Mesenteric fat pad (tissue), 1 donor: ENCODE measurements around the gene TASOR. TPM values are rescaled to one million over a fixed set of nuclear protein-coding genes. Genes with fewer than 3 reads are reported as not detected.

ENCODE experiments used
- DNase-seq: peaks from one replicate; pipeline ENCODE4 v3.0.0-alpha.2; 2020; ENCODE audit warnings: low spot score
- total RNA-seq: library from RNA; stranded (reverse); fragmentation: NEBNext Ultra II Directional; extraction: Animal tissue kit (Norgen Biotek cat#: 25700); gene quantifications from one replicate; pipeline ENCODE4 v1.2.1, GENCODE V29; 2021
- donor health status: DM: yes; HTN: yes; CAD: no.

The TASOR gene
- total RNA-seq, 1 donor from 2014 or later, result 47.9 TPM

DNA sequence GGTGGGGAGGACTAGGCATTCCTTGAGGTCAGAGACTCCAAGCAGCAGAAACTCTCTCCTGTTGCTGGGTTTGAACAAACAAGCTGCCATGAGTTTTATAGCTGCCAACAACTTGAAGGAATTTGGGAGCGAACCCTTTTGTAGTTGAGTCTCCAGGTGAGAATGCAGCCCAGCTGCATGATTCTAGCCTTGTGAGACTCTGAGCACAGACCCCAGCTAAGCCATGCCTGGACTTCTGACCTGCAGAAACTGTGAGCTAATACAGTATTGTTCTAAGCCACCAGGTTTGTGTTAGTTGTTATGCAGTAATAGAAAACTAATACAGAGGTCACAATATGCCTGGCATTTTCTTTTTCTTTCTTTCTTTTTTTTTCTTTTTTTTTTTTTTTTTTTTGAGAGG is 6.2 kb upstream of the TASOR start:
- DNase-seq, result no peak

DNA sequence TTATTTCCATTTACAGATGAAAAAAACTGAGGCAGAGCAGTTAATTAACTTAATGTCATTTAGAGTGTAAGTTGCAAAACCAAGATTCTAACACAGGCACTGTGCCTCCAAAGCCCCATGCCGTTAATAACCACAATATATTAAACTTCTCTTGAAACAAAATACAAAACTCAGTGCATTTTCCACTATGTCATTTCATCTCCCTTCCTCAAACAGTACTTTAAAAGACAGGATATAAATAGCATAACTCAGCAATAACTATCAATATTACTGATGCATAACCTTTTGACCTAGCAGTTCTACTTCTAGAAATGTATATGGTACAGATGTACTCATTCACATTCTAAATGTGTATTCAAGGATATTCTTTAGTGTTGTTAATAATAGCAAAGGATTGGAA is 5.1 kb upstream of the TASOR start:
- DNase-seq, result no peak

DNA sequence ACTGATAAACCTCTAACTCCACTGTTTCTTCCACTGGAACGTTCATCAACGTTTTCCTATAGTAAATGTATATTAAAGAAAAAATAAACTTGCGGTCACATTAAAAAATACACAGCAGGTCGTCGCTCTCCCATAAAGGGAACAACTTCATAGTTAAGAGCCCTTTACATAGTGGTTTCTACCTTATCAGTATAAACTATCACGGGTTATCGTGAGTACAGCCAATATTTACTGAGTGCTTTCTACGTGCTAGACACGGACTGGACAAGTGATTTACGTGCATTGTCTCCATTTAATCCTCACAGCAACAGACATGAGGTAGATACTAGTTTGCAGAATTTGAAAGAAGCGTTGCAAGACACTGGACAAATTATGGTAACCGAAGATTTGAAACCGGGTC is 964 bp upstream of the TASOR start:
- DNase-seq, result no peak

DNA sequence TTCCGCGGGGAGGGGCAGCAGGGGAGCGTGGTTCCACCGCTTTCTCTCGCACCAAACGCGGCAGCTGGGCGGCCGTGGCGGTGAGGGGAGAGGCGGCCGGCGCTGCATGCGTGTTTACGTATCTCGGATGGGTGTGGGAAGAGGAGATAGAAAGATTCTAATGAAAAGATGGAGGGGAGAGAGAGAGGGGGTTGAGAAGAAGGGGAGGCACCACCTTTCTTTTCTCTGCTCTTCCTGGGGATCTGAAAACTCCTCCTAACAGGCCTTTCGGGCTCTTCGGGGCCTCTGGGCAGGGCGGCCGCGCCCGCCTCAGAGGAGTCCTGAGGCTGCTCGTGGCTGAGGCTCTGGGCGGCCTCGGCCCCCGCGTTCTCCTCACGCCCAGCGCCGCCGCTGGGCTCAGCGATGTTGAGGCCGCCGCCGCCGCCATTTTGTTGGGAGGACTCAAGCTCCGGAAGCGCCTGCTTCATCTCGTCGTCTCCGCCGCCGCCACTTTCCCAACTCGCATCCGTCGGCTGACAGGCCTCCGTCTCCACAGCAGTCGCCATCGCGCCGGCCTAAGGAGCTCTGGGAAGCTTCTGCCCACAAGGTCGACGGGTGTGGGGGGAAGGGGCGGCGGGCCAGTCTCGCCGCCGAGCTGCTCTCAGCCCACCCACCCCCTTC is 473 bp downstream of the TASOR start:
- peak; percentile 92 for DNase-seq

DNA sequence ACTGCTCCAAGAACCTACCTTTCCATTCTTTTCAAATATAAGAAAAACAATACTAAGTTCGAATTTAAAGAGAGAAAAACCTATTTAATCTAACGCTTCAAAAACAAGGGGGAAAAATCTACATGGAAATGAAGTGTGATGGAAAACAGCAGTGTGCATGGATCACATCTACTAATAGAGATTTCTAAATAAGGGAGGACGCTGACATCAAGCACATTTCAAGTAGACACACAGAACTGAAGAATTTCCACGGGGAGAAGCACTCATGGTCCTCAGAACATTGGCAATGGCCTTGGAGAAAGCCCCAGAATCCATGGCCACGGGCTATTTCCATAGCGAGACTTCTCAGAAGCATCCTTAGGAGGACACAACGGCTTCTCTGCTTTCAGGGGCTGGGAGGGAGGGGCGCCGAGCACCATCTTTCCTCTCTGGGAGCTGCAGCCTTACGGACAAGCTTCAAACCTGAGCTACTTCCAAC is 1.0 kb downstream of the TASOR start:
- DNase-seq, result no peak

DNA sequence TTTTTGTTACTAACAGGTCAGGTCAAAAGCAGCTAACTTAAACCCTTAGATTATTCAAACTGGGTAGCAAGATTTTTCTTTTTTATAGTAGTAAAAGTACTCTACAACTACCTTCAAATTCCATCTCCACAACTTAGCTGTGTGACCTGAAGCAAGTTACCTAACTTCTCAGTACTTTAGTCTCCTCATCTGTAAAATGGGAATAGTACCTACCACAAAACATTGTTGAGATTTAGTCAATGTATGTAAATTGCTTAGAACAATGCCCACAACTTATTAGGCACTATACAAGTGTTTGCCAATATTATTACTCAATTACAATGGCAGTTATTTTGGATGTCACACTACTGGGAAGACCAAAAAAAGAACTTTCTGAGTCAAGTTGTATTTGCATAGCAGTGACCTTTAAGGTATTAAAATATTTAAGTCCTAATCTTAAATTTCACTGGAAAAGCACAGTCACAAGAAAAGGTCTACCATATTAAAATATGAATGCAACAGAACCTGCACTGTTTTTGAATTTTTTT is 2.9 kb downstream of the TASOR start:
- no peak for DNase-seq

DNA sequence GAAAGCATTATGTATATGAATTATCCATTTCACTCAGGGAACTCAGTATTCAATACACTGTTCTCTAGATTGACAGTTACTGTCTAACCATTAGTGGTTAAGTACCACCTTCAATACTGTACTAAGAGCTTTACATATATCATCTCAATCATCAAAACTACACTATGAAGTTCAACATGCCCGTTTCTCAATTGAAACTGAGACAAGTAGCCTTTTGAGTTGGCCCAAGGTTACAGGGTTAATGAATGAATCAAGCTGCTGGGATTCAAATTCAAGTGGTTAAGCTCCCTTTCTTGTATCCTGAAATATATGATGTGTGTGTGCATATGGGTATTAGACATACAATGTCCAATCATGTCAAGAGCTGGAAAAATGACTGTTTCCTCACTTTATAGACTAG is 5.8 kb downstream of the TASOR start:
- no peak for DNase-seq

DNA sequence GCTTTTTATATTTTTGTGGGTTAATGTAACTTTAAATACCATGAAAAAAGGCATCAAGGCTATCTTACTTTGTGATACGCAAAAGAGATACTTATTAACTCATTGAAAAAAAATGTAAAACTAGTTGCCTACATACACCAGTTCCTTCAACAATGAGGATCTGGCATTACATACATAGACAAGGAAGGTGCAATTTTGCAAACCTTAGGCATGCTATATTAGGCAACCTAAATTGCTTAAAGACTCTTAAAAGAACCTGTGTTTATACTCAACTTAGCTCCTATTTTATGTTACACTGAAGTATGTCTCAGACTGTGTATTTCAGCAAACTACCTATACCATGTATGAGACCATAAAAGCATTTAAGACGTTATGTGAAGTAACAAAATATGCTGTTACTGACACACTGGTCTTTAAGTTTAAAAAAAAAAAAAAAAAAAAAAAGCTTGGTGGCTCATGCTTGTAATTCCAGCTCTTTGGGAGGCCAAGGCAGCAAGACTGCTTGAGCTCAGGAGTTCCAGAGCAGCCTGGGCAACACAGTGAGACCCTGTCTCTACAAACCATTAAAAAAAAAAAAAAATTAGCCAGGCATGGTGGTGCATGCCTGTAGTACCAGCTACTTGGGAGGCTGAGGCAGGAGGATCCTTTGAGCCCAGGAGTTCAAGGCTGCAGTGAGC is 9.1 kb downstream of the TASOR start:
- DNase-seq, result no peak

DNA sequence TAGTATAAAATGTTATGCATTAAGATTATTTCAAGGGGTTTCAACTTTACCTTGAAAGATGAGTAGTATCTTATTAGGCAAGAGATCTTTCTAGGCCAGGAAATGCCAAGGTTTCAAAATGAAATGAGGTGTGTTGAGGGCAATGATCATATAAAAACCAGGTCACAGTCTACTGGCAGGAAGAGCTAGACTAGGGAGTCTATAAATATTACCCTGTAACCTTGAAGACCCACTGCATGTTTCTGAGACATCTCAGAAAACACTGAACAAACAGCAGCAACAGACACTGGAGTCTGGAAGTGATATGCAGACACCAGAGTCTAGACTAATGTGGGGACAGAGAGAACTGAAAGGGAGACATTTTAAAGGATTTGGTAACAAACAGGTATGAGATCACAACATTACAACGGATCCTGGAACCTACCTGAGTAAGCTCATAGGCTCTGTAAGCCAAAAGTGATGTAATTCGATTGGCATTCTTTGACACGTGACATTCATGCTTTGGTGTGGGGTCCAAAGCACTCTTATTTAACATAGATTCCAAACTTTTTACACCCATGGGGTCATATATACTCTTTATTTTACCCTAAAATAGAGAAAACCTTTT is 15.0 kb downstream of the TASOR start:
- no peak for DNase-seq

DNA sequence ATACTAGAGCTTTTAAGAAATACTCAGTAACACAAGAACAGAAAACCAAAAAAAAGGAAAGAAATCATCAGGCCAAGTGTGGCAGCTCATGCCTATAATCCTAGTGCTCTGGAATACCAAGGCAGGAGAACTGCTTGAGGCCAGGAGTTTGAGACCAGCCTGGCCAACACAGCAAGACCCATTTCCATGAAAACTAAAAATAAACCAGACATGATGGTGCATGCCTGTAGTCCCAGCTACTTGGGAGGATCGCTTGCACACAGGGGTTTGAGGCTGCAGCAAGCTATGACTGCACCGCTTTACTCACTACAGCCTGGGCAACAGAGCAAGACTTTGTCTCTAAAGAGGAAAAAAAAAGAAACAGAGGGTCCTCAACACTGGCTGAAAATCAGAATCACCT is 18.2 kb downstream of the TASOR start:
- DNase-seq, result no peak

DNA sequence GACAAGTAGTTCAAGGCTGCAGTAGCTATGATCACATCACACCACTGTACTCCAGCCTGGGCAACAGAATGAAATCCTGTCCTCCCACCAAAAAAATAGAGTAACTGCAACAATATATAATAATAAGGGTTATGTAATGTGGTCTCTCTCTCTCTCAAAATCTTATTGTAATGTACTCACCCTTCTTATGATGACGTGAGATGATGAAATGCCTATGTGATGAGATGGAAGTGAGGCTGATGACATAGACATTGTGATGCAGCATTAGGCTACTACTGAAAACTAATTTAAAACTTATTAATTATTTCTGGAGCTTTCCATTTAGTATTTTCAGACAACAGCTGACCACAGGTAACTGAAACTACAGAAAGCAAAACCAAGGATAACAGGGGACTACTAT is 27.4 kb downstream of the TASOR start:
- no peak for DNase-seq

DNA sequence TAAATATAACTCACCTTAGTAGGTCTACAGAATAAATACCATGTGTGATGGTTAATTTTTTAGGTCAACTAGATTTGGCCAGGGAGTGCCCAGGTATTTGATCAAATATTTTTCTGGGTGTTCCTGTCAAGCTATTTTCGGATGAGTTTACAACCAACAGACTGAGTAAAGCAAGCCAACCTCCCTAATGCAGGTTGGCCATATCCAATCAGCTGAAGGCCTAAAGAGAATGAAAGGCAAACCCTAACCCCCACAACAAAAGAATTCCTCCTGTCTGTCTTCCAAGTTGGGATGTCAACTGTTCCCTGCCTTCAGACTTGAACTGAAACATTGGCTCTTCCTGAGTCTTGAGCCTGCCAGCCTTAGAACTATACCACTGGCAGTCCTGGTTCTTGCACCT is 28.6 kb downstream of the TASOR start:
- no peak for DNase-seq

DNA sequence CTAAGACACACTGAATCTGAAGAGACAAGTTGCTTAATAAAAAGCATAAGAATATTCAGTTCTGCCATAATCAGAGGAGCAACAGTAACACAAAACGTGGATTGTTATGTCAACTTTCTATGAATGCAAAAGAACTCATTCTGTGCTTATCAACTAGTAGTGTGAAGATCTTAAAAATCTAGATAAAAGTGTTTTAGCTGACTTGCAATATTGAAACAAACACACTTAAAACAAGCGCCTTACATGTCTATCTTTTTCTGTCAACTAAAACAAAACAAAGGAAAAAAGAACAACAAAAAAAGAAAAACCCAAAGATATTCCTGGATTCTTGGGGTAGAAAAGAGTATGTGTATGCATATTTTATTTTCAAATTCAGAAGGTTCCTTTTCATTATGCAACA is 37.7 kb downstream of the TASOR start:
- no peak for DNase-seq

DNA sequence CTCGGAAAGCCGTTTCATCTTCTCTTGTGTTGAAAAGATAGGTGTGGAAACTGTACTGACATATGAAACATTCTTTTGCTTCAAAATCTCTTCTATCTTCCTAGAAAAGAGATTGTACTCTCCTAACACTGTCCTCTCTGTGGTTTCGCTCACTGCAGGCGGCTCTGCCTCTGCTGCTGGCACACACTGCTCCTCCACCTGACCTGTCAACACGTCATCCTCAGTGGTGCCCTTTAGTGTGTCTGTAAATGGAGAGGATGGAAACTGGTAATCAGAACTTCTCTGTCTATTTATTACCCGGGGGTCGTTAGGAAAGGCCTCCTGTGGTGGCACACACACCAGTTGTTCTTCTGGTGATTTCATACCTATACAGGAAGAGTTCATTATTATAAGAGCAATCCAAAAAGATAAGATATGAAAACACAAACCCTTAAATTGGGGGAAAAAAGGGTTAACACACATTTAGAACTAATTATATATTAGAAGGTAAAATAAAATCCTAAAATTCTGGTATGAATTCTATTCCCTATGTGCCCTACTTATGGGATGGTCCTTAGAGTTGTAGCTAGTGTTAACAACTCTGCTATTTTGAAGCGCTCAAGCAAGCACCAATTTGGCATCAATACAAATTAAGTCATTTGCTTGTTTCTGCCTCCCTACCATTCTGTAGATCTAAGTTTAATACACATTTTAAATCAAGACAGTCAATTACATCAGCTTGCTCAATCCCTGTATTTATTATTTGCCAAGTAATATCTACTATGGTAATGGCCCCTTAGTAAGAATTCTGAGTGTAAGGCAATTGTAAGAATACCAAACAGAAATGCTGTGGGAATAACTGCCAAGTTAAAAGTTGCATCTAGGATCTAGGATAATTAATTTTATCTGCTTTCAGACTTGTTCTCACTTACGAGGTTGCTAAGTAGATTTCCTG is 49.2 kb downstream of the TASOR start:
- no peak for DNase-seq

Other genes starting within 250 kb of the TASOR start
- 1.1 TPM for gene ERC2, start 214.8 kb downstream of the TASOR start, total RNA-seq
- 23.2 TPM for gene CCDC66, start 126.1 kb downstream of the TASOR start, total RNA-seq
- 17.0 TPM for gene ARHGEF3, start 118.7 kb upstream of the TASOR start, total RNA-seq